NCI-H748 (cell line): ENCODE measurements around the gene OR5K4.

ENCODE experiments used
- DNase-seq: peaks from one replicate; lab custom pipeline; 2025; ENCODE audit not compliant: unreplicated experiment; lab: John Stamatoyannopoulos, UW

The OR5K4 gene

GRCh38 chr3:98353554-98353953 is at the start of gene OR5K4:
OR5K4 (plus strand) TSS chr3:98353854; CDS start chr3:98353854, 0 bp downstream.
- no peak for DNase-seq

GRCh38 chr3:98322101-98322500 is 31.6 kb upstream of the OR5K4 start:
- DNase-seq: no peak

GRCh38 chr3:98322686-98323085 is 31.0 kb upstream of the OR5K4 start:
- no peak for DNase-seq

DNA sequence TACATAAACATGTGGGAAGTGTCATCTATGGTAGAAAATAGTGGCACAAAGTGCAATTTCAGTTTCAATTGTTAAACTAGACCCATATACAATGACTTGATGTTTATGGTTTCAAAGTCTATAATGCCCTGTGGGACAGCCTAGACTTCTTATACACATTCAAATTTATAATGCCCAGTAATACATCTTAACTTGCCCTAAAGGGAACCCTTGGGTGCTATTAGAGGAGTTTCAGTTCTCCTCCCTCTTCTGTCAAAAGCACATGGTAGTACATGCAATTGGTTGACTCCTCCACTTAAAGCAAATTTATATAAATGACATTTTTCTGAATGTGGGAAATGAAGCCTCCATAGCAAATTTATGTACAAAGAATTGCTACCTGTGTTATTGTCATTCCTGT is 30.2 kb upstream of the OR5K4 start:
- DNase-seq: no peak

- peak; percentile 56 for DNase-seq
These were observed 28.6 kb upstream of the OR5K4 start for GRCh38 chr3:98325055-98325454.

- DNase-seq: no peak
These were observed 27.4 kb upstream of the OR5K4 start for GRCh38 chr3:98326105-98326893.

- no peak for DNase-seq
These were observed 26.7 kb upstream of the OR5K4 start for GRCh38 chr3:98326945-98327344.

GRCh38 chr3:98328933-98329332 is 24.7 kb upstream of the OR5K4 start:
- no peak for DNase-seq

DNA sequence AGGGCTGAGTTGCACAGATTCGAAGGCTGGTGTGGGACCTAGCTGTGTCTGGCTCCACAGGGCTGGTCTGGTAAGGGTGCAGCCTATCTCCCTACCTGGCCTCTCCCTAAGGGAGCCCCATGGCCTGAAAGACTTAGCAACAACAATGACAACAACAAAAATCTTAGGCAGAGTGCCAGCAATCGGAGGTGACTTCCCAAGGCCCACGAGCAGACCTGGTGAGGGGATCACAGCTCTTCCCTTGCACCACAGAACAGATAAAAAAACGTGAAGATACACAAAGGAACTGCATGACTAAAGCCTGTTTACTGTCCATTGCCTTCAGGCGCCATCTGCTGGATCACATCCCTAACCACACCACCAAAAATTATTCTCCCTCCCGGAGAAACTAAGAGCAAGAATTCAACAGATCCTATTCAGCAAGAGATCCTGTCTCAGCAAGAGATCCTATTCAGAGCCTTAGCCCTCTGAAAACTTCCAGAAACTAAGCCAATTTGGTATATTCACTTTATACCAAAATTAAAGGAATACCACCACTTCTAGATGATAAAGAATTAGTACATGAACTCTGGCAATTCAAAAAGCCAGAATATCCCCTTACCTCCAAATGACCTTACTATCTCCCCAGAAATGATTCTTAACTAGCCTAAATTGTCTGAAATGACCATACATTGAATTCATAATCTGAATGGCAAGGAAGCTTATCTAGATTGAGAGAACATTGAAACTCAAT is 24.1 kb upstream of the OR5K4 start:
- DNase-seq: peak; percentile 26

GRCh38 chr3:98331329-98331728 is 22.3 kb upstream of the OR5K4 start:
- no peak for DNase-seq

DNA sequence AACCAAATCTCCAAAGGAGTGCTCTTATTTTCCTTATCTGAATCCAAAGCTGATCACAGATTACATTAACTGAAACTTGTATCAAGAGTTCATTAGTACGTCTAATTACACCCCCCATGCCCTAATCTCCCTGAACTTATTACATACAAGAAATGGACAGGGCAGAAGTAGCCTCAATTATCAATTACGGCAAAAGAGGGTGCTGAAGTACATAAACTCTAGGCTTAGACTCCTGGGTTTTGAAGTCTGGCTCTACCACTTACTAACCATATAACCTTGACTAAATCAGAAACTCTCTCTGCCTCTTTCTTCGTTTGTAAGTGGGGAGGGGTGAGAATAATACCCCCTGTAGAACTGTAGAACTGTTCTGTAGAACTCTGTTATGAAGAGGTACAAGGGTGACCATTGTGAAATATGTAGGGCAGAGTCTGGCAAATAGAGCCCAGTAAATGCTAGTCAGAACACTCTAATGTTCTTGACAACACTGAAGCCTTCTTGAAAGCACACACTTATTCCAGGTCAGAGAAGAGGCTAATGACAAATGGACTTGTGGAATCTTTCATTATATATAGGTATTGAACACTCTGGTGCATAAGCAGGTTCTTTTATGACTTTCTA is 19.6 kb upstream of the OR5K4 start:
- DNase-seq: peak; percentile 15

GRCh38 chr3:98339031-98339430 is 14.6 kb upstream of the OR5K4 start:
- no peak for DNase-seq

GRCh38 chr3:98341758-98342157 is 11.9 kb upstream of the OR5K4 start:
- no peak for DNase-seq

- DNase-seq: peak; percentile 50
These were observed 9.8 kb upstream of the OR5K4 start for GRCh38 chr3:98343647-98344507.

DNA sequence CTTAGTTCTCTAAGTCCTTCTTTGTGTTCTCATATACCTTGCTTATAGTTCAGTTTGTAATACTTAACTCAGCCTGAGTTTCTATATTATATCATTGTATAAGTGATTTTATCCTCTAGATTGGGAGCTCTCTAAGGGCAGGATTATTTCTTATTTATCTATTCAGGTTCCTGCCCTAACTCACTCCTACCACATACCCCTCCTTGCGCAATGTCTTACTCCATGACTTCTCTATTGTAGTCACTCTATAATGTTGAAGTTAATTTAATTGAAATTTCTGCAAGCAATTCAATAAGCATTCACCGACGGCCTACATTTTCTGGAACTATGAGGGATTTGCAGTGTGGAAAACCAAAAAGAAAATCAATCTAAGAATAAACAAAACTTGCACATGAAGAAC is 3.6 kb upstream of the OR5K4 start:
- no peak for DNase-seq

DNA sequence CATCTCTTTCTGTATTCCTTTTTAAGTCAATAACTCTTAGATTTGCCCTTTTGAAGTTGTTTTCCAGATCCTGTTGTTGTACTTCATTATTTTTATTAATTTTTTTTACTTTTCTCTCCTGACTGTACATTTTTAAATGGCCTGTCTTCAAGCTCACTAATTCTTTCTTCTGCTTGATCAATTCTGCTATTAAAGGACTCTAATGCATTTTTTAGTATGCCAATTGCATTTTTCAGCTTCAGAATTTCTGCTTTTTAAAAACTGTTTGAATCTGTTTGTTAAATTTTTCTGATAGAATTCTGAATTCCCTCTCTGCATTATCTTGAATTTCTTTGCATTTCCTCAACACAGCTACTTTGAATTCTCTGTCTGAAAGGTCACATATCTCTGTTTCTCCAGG is 5.6 kb downstream of the OR5K4 start:
- no peak for DNase-seq

- no peak for DNase-seq
These were observed 6.5 kb downstream of the OR5K4 start for GRCh38 chr3:98359993-98360675.

- no peak for DNase-seq
These were observed 7.0 kb downstream of the OR5K4 start for GRCh38 chr3:98360681-98361080.

DNA sequence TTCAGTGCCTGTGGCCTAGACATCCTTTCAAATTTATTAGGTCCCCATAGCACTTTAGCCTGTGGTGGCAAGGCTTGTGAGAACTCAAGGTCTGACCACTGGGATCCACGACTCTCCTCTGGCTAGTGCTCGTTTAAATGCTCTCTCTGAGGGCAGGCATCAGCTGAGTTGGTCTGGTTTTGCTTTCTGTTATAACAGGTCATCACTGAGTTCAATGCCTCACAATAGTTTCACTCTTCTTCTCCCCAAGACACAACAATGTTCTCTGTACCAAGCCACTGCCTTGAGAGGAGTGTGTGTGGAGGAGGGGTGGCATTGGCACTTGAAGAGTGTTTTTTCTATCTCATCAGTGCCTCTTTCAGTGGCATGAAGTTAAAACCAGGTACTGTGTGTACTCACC is 7.6 kb downstream of the OR5K4 start:
- DNase-seq: no peak

DNA sequence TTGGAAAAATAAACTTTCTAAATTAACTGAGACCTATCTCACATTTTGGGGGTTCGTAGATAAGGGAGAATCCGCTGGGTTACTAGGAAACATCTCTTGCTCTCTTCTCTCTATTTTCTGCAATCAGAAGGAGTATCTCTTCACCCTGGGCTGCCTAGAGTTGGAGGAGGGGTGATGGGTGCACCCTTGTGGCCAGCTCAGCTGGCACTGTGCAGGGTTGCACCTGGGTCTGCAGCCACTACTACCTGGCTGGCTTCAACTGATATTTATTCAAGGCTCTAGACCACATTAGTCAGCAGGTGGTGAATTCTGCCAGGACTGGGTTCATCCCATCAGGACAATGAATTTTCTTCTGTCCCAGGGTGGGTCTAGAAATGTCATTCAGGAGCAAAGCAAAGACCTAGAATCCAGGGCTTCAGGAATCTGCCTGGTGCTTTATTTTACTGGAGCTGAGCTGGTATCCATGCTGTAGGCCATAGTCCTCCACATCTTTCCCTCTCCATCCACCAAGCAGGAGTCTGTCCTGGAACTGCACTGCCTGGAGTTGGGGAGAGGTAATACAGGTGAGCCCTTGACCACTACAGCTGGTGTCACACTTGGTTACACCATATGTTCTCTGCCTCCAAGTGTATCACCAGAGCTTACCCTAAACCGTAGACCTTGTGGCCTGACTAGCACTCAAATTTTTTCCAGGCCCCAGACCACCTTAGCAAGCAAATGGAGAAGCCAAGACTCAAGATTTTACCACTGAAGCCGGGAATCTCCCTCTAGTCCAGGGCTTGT is 14.0 kb downstream of the OR5K4 start:
- DNase-seq: no peak
